Activated naive CD8-positive, alpha-beta T cell treated with anti-CD3 and anti-CD28 coated beads, Interleukin-2, amount 10 ng/mL, durations not matched to agents 7 days and 5 days (primary cell): Measurements from ENCODE around the gene CGB1. TPM values are rescaled to one million over a fixed set of nuclear protein-coding genes. Genes with fewer than 3 reads are reported as not detected.
"Not testable (repeated sequence)": the region's sequence is repeated elsewhere in the genome, so short reads cannot be mapped to it uniquely, and the experiment has no call there.

Experiments
- ATAC-seq: fragments of 150-1000 bp; cut with Tn5 transposase; one replicate; pipeline ENCODE4 v1.10.0; 2021; ENCODE audit warnings: low read depth, moderate library complexity
- POLR2A ChIA-PET: fragments of 350-600 bp; sonication (Branson Sonifier 250); formaldehyde crosslinking; loops from one replicate; lab custom pipeline; 2021; ENCODE audit warnings: antibody characterized with exemption; lab: Charles Lee
- DNase-seq: peaks from one replicate; pipeline ENCODE4 v3.0.0; 2021
- H3K27ac Mint-ChIP-seq: one replicate; pipeline ENCODE4 v1.8.0; 2022; ENCODE audit warnings: mild to moderate bottlenecking, mixed read lengths
- H3K27me3 Mint-ChIP-seq: one replicate; pipeline ENCODE4 v1.8.0; 2022; ENCODE audit warnings: mild to moderate bottlenecking, moderate library complexity, mixed read lengths
- H3K36me3 Mint-ChIP-seq: one replicate; pipeline ENCODE4 v1.8.0; 2021; ENCODE audit warnings: mild to moderate bottlenecking, mixed read lengths
- H3K4me1 Mint-ChIP-seq: one replicate; pipeline ENCODE4 v1.8.0; 2021; ENCODE audit warnings: mixed read lengths
- H3K4me3 Mint-ChIP-seq: one replicate; pipeline ENCODE4 v1.8.0; 2022; ENCODE audit warnings: mild to moderate bottlenecking, moderate library complexity, mixed read lengths
- H3K9me3 Mint-ChIP-seq: one replicate; pipeline ENCODE4 v1.8.0; 2021; ENCODE audit warnings: mixed read lengths
- total RNA-seq, 2 experiments: library from RNA; stranded (reverse); gene quantifications; one replicate each; pipeline ENCODE4 v1.2.3, GENCODE V29; 2021

The CGB1 gene
- total RNA-seq, 2 experiments from 2014 or later, result not detected

DNA sequence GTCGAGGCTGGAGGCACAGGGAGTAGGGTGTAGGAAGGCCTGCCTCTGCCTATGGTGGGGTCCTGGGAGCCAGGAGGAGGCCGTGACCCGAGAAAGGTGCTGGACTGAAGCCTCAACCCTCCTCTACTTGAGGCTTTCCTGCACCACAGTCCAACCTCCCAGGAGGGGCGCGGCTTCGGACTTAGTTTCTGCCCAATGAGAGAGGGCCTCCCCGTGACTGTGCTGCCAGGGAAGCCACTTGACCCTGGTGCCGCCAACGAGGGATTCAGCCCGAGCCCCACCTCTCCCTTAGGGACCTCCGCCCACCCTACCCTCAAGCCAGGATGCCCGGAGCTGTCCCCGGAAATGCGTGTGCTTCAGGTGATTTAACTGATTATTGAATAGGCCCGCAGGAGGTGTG lies 12.5 kb downstream of the CGB1 start, which contains the start of gene CGB3:
Gene CGB3, minus strand, starts transcription at position 101 of the 400 bp plus-strand sequence. CDS start 362 bp downstream, outside the sequence.
- POLR2A ChIA-PET, H3K4me1 Mint-ChIP-seq, H3K36me3 Mint-ChIP-seq, DNase-seq, H3K9me3 Mint-ChIP-seq, ATAC-seq, H3K27ac Mint-ChIP-seq, H3K4me3 Mint-ChIP-seq: not testable (repeated sequence)
- H3K27me3 Mint-ChIP-seq, result peaks cover 17% of the 10 kb centered on the region

DNA sequence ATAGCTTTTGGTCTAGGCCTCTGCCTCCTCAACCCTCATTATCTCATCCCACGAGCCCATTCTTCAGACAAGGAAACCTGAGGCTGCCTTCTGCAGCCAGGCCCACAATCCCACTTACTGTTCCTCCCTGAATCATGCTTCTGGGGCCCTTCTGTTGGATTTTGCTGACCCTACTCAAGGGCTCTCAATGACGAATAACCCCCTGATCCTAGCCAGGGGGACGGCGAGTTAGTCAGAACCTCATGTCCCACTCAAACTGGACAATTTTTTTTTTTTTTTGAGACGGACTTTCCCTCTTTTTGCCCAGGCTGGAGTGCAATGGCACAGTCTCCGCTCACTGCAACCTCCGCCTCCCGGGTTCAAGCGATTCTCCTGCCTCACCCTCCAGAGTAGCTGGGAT lies 14.6 kb downstream of the CGB1 start:
- no peaks in the 10 kb centered on the region for H3K9me3 Mint-ChIP-seq
- ATAC-seq, result no peak
- no peak overlapping the region for H3K4me3 Mint-ChIP-seq
- H3K27me3 Mint-ChIP-seq, result peaks cover 22% of the 10 kb centered on the region
- no peak for DNase-seq
- H3K4me1 Mint-ChIP-seq, result peaks cover 22% of the 10 kb centered on the region
- POLR2A ChIA-PET, result interaction anchor here (0.6 kb wide), 2 partner anchors 403 to 752 kb away, joined by 3 to 5 read pairs; partner anchors contain the start of gene GFY
- H3K36me3 Mint-ChIP-seq, result no peaks in the 10 kb centered on the region
- no peak overlapping the region for H3K27ac Mint-ChIP-seq

DNA sequence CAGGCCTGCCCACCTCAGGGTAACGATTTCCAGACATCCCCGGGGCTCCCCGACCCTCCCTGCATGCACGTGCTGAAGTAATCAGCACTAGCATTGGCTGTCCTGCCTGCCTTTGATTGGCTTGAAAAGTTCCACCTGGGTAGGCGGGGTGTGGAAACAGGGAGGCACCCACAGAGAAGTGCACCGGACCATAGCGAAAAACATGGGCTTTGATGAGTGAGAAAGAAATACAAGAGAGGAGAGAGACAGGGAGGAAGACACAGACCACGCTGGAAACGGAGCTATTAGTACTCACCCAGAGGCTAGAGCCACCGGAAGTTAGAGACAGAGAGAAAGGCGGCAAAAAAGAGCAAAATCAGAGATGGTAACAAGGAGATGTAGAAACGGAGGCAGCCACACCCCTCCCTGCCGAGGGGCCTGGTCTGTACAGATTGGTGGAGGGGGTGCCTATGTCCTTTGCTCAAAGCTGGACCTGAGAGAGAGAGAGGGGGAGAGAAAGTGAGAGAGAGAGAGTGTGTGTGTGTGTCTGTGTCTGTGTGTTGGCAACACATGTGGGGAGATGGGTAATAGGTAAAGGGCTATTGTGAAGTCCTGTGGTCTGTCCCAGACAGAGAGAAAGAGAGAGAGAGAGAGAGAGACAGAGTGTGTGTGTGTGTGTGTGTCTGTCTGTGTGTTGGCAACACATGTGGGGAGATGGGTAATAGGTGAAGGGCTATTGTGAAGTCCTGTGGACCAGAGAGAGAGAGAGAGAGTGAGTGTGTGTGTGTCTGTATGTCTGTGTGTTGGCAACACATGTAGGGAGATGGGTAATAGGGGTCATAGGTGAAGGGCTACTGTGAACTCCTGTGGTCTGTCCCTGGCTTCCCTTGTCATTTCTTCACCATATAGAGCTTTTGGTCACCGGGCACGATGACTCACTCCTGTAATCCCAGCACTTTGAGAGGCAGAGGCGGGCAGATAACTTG lies 15.5 kb downstream of the CGB1 start:
- no peak for ATAC-seq

GRCh38 chr19:49020342-49020741 lies 16.4 kb downstream of the CGB1 start:
- POLR2A ChIA-PET, result interaction anchor here (0.6 kb wide), 1 partner anchor 26 kb away, joined by 4 read pairs; the partner anchor contains the start of gene RUVBL2
- H3K4me1 Mint-ChIP-seq, result peaks cover 22% of the 10 kb centered on the region
- peaks cover 22% of the 10 kb centered on the region for H3K27me3 Mint-ChIP-seq
- H3K27ac Mint-ChIP-seq, result no peak overlapping the region
- no peaks in the 10 kb centered on the region for H3K36me3 Mint-ChIP-seq
- ATAC-seq, result no peak
- H3K9me3 Mint-ChIP-seq, result no peaks in the 10 kb centered on the region
- no peak for DNase-seq
- H3K4me3 Mint-ChIP-seq, result no peak overlapping the region

More for the DNA sequence above, 15.5 kb downstream of the CGB1 start:
- no peaks in the 10 kb centered on the region for H3K36me3 Mint-ChIP-seq
- H3K9me3 Mint-ChIP-seq, result no peaks in the 10 kb centered on the region
- no peak for DNase-seq
- peak overlapping the region; percentile 32 for H3K27ac Mint-ChIP-seq
- peaks cover 22% of the 10 kb centered on the region for H3K4me1 Mint-ChIP-seq
- peaks cover 22% of the 10 kb centered on the region for H3K27me3 Mint-ChIP-seq
- H3K4me3 Mint-ChIP-seq, result no peak overlapping the region
- POLR2A ChIA-PET, result no interaction called here

DNA sequence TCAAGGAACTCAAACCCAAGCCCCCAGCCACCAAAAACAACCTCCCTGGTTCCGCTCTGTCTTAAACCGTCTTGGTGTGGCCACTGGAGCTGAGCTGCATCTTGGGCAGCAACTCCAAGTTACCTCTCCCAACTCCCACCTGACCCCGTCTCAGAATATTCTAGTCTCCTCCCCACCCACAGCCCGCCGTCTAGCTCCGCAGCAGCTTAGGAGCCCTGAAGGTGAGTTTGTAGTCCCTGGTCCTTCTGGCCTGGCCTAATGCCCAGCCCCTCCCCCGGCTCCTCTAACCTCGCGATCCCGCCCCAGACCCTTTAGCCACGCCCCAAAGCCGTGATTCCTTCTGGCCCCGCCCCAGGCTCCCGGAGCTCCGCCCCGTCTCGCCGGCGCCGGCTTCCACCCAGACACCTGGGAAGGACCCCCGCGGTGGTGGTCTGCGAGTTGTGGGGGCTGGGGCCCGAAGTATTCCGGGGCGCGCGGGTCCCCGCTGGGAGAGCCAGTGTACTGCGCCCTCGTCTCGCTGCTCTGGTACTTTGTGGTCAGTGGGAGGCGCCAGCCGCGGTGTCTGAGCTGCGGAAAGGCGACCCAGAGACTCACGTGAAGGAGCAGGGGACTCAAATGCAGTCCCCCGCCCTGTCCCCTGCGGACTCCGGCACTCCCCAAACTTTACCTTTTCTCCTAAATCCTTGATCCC lies 17.3 kb downstream of the CGB1 start:
- POLR2A ChIA-PET, result interaction anchor here (0.6 kb wide), 1 partner anchor 25 kb away, joined by 4 read pairs; the partner anchor contains the start of gene RUVBL2
- Mint-ChIP-seq H3K4me3 (peak overlapping the region; percentile 81), H3K9me3 (no peaks in the 10 kb centered on the region), H3K36me3 (no peaks in the 10 kb centered on the region), H3K27me3 (peaks cover 22% of the 10 kb centered on the region), H3K27ac (peak overlapping the region; percentile 64), H3K4me1 (peaks cover 22% of the 10 kb centered on the region)
- peak; percentile 76 for DNase-seq
- ATAC-seq, result peak; percentile 19

GRCh38 chr19:49018388-49019241 lies 18.1 kb downstream of the CGB1 start:
- DNase-seq (peak; percentile 46), ATAC-seq (peak; percentile 20)
- POLR2A ChIA-PET, result interaction anchor here (0.7 to 1.3 kb wide), 3 partner anchors 25 to 316 kb away, joined by 3 to 5 read pairs (median 3); partner anchors contain the start of genes CD37, GYS1 and RUVBL2
- peaks cover 22% of the 10 kb centered on the region for H3K4me1 Mint-ChIP-seq
- H3K36me3 Mint-ChIP-seq, H3K9me3 Mint-ChIP-seq: not testable (repeated sequence)
- H3K27ac Mint-ChIP-seq, result peak overlapping the region; percentile 64
- peaks cover 22% of the 10 kb centered on the region for H3K27me3 Mint-ChIP-seq
- peak overlapping the region; percentile 81 for H3K4me3 Mint-ChIP-seq

DNA sequence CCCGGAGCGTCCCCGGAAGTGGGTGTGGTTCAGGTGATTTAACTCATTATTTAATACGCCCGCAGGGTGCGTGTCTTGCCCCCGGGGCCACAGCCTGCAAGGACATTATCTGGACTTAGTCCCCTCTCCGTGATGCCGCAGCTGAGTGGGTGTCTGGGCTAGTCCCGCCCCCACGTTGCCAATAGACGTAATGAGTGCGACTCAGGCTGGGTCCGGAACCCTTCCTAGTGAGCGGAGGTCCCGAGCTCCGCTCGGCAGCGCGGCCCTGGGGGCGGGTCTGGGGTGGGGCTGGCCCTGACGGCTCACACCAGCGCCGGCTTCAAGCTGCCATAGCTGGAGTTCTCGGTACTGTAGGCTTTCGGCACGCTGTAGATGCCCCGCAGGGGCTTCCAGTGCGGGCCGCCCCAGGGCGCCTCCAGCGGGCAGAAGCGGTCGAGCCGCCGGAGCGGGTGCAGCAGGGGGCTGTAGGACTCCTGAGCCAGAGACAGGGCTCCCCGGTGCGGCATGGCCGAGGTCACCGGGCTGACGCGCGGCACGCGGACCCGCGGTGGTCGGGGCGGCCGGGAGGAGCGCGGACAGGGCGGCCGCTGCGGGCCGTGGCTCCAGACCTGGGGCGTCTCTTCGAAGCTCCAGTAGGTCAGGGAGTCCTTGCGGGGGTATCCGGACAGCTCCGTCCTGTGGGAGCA lies 18.9 kb downstream of the CGB1 start:
- DNase-seq (peak; percentile 78), ATAC-seq (peak; percentile 85)
- Mint-ChIP-seq H3K9me3 (no peaks in the 10 kb centered on the region), H3K27ac (no peak overlapping the region), H3K4me1 (peaks cover 22% of the 10 kb centered on the region), H3K4me3 (peak overlapping the region; percentile 81), H3K36me3 (no peaks in the 10 kb centered on the region), H3K27me3 (peaks cover 22% of the 10 kb centered on the region)
- POLR2A ChIA-PET, result interaction anchor here (0.6 to 1.3 kb wide), 6 partner anchors 24 to 317 kb away, joined by 3 to 5 read pairs (median 3); partner anchors contain the start of genes CD37, GYS1 and RUVBL2

GRCh38 chr19:49017041-49017665 lies 19.5 kb downstream of the CGB1 start, which contains the start of gene LHB:
Gene LHB, minus strand, starts transcription at chr19:49017091. Its CDS starts 10 bp downstream, at chr19:49017081.
- Mint-ChIP-seq H3K4me3 (peak within 1 kb of the TSS; percentile 81), H3K4me1 (peaks cover 22% of the 10 kb centered on the region), H3K27ac (no peak within 1 kb of the TSS), H3K36me3 (no peaks in the 10 kb centered on the region), H3K27me3 (peaks cover 22% of the 10 kb centered on the region), H3K9me3 (no peaks in the 10 kb centered on the region)
- DNase-seq, result no peak
- no peak for ATAC-seq
- POLR2A ChIA-PET, result interaction anchor here (0.6 to 1.3 kb wide), 4 partner anchors 24 to 223 kb away, joined by 3 to 5 read pairs (median 3); partner anchors contain the start of genes GYS1 and RUVBL2

GRCh38 chr19:49016067-49016839 lies 20.4 kb downstream of the CGB1 start:
- Mint-ChIP-seq H3K27ac (no peak overlapping the region), H3K9me3 (no peaks in the 10 kb centered on the region), H3K4me1 (peaks cover 18% of the 10 kb centered on the region), H3K4me3 (no peak overlapping the region), H3K27me3 (peaks cover 22% of the 10 kb centered on the region), H3K36me3 (no peaks in the 10 kb centered on the region)
- POLR2A ChIA-PET, result no interaction called here
- ATAC-seq (no peak), DNase-seq (no peak)

GRCh38 chr19:49014870-49015255 lies 21.8 kb downstream of the CGB1 start:
- ATAC-seq (no peak), DNase-seq (no peak)
- Mint-ChIP-seq H3K9me3 (no peaks in the 10 kb centered on the region), H3K27ac (no peak overlapping the region), H3K4me1 (peaks cover 14% of the 10 kb centered on the region), H3K4me3 (no peak overlapping the region), H3K27me3 (peaks cover 10% of the 10 kb centered on the region), H3K36me3 (peaks cover 3% of the 10 kb centered on the region)
- POLR2A ChIA-PET, result no interaction called here
